CD4-positive, alpha-beta T cell treated with Interleukin-17A for 4 hours (primary cell): ENCODE measurements around the gene SLC9A3.
A peak's percentile ranks its signal among the peaks of the same experiment; 100 is the strongest.

ENCODE experiments used
- DNase-seq: peaks from one replicate; pipeline ENCODE4 v3.0.0-alpha.2; 2020; ENCODE audit warnings: mixed read lengths

Gene SLC9A3

DNA sequence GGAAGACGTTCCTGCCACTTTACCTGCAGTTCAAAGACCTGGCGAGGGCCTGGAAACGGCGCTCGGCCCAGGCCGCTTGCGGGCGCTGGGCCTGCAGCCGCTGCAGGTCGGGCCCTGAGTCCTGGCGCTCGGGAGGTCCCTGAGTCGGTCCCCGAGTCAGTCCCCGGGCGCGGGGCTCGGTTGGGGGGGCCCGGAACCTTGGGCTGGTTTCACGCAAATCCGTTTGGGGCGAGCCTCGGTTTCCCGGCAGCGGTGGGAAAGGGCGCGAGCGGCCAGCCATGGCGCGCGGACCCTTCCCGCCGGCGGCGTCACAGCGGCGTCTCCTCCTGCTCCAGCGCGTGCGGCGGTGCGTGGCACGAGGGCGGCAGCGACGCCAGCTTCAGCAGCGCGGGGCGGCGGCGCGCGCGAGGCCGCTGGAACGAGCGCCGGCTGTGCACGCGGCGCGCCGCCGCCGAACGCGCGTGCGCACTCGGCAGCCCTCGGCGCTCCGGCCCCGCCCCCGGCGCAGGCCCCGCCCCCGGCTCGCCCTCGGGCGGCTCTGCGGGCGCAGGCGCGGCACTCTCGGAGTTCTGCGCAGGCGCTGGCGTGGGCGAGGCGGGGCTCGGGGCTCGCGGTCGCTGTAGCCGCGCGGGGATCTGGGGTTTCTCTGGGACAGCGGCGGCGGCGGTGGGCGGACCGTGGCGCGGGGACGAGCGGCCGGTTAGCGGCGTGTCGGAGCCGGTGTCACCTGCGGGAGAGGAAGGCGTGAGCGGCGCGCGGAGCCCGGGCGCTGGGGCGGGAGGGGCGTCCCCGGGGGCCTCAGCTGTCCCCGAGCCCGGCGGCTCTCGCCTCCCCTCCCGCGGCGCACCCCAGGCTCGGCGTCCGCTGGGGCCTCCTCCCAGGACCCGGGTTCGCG is 51.3 kb downstream of the SLC9A3 start:
- DNase-seq: peak; percentile 92

DNA sequence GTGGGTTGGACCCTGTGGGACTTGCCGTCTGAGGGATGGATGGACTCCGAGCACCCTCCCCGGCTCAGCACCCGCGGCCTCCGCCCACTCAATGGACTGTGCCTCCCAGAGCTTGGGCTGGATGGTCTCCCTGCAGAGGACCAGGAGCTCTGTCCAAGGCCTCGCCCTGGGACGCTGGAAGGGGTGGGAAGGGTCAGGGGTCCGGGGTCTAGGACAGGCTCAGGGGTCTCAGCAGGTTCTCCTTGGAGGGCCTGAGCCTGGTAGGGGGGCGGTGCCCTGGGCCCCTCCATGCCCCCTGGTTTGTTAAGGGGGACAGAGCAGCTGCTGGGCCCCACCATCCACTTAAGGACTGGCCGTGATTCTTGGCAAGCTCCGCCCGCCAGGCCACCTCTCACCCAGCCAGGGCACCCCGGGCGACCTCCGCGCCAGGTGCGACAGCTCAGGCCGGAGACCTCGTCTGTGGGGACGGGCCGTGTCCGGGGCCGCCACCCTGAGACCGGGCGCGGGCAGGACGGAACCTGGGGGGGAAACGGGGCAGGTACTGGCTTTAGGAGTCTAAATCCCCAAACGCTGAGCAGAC is 52.1 kb downstream of the SLC9A3 start:
- peak; percentile 19 for DNase-seq

DNA sequence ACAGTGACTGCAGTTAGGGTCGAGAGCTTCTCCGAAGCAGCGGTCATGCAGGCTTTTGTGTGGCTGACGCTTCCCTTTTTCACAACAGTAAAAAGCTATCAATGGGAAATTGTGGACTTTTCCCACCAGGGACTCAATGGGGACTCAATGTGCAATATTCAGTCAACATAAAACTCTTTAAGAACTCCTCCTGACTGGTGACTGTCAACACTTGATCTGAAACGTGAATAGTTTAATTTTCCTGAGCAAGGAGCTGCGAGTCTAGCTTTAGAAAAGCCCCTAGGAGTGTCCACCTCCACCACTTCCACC is 52.5 kb downstream of the SLC9A3 start:
- no peak for DNase-seq

DNA sequence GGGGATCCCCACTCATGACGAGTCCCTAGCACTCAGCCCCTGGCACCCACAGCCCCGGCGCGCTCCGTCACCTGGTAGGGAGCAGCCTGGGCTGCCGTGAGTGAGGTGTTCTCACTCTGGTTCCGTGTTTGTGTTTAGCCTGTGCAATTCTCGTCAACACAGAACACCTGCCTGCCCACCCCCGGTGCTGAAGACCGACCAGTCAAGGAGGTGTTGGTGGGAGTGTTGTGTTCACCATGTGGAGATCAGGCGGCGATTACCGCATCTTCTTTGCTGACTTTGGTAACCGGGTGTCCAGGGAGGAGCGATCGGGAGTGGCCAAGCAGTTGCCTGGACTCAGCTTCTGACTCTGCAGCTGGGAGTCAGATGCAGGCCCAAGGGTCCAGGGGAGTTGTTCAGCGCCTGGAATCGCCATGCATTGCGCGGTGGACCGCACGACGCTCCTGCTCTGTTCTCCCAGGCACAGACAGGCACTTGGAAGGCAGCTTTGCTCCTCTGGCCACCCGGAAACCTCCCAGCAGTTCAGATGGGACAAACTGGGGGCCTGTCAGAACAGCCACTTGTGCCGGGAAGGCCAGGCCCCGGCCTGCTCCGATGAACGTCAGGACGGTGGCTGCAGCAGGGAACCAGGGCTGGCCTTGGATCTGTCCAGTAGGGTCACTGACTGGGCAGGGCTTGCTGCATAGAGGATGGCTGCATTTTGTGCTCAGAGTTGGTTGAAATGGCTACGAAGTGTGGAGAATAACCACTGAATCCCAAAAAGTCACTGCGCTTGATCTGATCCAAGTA is 53.1 kb downstream of the SLC9A3 start:
- no peak for DNase-seq

DNA sequence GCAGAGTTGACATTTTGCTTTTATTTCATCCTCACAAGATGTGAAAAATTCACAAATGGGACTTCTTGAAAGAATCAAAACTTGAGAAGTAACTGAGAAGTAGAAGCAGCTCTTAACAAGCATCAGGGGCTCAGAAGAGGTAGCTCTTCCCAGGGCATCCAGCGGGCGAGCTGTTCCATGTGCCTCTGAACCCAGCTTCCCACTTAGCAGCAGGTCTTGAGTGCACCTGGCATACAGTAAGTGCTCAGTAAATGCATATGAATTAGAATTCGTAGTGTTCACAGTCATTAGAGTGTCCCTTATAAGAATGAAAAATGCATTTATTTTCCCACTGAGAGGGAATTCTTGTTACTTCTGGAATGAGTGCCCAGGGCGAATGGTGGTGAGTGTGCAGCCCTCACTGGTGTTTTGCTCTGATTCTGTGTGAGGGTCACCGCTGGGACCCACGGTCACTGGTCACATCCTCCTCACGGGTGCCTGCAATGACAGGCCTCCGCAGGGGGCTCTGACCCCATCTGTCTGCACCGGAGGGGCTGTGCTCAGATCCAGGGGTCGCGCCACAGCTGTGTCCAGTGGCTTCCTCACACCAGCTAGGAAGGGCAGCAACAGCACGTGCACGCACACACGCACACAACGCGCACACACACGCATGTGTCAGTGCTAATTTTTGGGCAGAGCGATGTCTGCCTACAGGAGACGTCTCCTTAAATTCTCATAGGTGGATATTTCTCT is 54.3 kb downstream of the SLC9A3 start:
- DNase-seq: no peak

DNA sequence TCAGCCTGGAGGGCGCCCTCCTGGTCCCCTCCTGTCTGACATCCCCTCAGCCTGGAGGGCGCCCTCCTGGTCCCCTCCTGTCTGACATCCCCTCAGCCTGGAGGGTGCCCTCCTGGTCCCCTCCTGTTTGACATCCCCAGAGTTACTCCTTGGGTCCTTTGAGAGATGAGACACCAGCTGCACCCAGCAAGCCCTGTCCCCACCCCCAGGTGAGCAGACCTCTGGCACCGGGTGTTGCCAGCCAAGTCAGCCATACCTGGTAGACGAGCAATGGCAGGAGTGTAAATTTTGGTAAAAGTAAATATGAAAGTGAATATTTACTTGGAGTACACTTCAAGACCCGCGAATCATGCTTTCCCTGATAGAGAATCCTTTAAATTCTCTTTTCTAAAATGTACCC is 55.8 kb downstream of the SLC9A3 start:
- no peak for DNase-seq

DNA sequence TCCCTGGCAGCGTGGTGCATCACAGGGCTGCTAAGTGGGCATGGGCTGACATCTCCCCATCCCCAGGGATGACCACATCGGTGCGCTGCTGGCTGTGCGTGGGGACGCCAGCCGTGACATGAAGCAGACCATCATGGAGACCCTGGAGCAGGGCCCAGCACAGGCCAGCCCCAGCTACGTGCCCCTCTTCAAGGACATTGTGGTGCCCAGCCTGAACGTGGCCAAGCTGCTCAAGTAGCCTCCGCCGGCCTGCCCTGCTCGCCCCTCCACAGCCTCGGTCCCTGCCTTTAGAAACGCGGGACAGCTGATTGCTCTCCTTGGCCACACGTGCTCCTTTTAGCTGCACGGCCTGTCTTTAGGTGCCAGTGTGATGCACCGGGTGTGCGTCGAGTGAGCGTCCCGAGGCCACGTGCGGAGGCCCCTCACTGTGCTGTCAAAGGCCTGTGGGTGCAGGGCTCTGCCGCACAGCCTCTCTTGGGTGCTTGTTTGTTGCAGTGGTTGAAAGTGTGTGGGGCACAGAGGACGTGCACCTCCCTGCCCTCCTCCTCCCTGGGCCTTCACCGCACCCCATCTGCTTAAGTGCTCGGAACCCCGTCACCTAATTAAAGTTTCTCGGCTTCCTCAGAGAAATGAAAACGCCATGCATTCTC is 57.5 kb downstream of the SLC9A3 start:
- DNase-seq: no peak

DNA sequence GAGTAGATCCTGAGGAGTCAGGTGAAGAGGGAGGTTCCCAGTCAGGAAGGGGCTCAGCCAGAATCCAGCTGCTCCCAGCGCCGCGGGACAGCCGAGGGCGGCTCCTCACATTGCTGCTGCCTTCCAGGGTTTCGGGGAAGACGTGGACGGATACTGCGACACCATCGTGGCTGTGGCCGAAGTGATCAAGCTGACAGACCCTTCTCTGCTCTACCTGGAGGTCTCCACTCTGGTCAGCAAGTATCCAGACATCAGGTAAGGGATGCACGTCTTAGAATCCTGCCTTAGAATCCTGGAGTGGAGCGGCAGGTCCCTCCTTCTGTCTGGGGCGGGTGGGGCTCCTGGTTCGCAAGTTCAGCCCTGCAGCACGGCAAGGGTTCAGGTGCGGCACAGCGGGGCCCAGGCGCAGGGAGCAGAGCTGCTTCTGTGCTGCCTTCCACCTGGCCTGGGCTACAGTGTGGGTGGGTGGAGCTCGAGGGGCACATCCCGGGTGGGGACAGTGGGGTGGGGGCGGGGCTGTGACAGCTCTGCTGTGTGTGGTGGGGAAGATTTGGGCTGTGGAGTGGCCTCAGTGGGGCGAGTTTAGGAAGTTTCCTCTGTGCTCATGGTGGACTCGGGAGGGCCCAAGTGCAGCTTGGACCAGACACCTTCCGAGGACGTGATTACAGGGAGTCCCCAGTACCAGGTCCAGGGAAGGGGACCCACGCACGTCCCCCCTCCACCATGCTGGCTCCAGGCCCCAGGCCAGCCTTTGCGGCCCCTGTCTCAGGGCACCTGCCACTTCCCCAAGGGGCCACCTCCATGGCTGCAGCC is 58.5 kb downstream of the SLC9A3 start:
- DNase-seq: no peak

DNA sequence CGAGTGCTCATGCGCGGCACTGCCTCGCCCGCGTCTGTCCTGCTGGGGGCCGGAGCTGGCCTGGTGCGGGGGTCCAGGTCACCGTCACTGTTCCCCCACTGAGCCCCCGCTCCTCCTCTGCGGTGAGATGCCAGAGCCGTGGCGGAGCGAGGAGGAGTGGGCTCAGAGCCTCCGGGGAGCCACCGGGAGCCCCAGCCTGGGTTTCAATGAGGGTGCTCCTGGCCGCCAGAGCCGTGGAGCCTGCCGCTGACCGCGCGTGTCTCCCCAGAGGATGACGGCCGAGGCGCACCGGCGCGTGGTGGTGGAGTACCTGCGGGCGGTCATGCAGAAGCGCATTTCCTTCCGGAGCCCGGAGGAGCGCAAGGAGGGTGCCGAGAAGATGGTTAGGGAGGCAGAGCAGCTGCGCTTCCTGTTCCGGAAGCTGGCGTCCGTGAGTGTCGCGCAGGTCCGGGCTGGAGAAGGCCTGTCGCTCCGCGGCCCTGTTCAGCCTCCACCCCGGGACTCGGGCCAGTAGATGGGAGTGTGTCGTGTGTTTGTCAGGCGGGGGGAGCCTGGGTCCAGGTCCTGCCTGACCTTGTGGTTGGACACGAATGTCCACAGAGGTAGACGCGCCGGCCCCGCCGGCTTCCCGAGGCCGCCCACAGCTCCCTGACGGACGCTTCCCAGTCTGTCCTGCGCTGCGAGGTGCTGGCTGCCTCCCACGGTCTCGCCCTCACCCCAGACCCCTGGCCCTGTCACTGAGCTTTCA is 59.2 kb downstream of the SLC9A3 start:
- DNase-seq: peak; percentile 2

DNA sequence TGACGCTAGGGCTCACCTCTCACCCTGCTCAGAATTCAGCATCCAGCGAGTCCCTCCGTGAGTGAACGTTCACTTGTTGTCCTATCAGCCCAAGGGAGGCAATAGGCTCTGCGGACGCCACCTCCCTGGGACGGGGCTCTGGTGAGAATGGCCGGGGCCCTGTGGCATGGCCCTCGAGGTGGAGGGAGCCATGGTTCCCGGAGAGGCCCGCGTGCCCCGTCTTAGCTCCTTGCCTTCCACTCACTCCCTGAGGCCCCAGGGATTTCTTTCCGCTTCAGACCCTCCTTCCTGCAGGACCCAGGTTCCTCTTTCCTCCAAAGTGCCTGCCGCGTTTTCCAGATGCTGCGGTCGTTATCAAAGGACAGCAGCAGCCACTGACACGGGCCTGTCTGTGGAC is 59.8 kb downstream of the SLC9A3 start:
- no peak for DNase-seq

DNA sequence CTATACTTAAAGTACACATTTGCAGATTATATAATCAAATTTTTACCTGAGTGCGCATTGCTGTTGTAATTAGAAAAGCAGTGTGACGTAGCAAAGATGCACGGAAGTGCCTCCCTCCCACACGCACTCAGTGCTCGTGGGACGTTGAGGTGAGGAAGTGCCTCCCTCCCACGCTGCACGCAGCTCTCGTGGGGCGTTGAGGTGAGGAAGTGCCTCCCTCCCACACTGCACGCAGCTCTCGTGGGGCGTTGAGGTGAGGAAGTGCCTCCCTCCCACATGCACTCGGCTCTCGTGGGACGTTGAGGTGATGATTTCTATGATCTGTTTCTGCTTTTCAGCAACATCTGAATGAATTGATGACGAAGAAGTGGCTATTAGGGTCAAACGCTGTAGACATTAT is 60.3 kb downstream of the SLC9A3 start:
- peak; percentile 86 for DNase-seq

DNA sequence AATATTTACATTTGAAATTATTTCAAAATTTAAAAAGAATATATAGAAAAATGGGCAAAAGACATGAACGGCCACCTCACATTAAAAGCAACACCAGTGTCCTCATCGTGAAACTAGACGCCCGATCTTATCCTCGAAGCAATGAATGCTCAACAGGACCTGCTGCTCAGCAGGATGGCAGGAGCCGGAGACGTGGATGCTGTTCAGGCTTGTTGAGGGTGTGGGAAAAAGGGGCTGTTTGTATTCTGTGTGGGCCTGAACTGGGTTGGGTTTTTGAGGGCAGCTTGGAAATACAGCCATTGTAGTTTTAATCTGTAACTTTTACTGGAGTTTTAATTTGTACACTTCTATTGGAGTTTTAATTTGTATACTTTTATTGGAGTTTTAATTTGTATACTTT is 60.9 kb downstream of the SLC9A3 start:
- no peak for DNase-seq

DNA sequence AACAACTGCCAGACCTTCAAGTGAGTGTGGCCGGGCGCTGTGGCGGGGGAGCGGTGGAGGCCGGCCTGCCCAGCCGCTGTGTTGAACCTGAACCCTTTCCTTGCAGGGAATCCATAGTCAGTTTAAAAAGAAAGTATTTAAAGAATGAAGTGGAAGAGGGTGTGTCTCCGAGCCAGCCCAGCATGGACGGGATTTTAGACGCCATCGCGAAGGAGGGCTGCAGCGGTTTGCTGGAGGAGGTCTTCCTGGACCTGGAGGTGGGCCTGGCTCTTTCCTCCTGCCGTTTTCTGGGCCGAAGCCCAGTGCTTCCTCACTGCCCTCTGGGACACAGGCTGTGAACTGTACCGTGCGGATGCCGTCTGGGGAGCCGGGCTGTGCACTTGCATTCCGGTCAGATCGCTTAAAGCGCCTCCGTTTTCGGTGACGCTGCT is 62.2 kb downstream of the SLC9A3 start:
- no peak for DNase-seq

DNA sequence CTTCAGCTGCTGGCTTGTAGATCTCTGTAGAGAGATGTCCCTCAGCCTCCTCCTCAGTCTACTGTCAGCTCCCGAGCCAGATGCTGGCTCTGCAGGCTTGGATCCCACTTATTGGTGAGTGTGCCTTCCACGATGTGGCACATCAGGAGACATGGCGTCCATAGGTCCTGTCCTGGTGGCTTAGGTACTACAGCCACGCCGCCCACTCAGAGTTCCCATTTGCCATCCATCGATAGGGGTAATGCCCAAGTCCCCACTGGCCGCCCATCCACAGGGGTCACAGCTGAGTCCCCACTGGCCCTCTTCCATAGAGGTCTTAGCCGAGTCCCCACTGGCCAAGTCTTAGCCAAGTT is 64.0 kb downstream of the SLC9A3 start:
- DNase-seq: no peak

DNA sequence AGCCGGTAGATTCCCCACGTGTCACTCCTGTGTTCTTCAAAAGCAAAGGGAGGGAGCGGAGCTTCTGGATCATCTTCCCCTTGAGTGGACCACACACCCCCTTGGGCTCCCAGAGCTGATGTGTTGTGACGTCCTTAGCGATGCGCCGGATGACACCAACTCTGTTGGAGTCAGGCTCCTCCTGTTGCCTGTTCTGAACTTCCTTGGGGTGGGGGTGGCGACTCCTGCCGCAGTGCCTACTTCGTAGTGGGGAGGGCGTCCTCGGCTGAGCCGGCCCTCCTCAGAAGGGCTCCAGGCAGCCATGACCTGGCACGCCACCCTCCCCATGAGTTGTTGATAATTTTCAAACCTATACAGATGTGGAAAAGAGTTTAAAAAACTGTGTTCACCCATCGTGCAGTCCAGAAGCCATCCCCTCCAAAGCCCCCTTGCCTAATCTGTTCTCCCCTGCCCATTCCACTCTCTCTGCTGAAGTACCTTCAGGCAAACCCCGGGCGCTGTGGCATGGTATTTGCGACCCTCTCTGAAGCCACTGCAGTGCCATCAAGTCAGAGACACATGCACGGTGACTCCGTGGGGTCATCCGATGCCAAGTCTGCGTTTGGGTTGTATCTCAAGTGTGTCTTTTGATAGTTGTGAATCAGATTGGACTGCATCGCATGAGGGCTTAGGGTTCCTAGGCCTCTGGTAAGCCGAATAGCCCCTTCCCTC is 64.5 kb downstream of the SLC9A3 start:
- DNase-seq: no peak

DNA sequence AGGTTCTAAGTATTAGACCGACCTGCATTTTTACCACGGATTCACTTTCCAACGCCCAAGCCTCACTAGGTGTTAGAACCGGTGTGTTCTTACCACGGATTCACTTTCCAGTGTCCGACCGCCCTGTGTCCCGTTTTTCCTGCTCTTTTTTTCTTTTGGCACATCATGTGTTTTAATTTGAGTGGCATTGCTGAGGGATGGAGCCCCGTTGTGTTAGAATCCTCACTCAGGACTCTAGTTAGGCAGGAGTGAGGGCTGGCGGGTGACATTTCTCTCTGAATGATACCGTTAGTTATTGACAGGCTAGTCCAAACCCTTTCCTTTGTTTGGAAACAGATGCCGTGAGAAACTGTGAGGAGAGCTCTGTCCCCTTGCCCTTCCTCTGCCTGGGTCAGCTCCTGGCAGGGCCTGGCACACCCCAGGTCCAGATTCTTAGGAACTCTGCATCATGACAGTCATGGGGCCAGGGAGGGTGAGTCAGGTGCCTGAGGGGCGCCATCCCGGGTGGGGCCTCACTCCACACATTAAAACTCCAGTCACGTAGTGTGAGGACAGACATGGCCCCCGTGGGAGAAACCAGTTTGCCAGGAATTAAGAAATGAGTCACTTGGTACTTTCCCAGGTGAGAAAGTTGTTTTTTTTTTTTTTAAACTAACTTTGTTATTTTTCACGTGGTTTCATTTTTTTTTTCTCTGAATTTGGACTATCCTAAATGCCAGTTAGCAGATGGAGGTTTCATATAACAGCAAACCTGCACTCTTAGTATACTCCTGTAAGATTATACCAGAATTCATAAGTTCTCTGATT is 65.5 kb downstream of the SLC9A3 start:
- peak; percentile 36 for DNase-seq

DNA sequence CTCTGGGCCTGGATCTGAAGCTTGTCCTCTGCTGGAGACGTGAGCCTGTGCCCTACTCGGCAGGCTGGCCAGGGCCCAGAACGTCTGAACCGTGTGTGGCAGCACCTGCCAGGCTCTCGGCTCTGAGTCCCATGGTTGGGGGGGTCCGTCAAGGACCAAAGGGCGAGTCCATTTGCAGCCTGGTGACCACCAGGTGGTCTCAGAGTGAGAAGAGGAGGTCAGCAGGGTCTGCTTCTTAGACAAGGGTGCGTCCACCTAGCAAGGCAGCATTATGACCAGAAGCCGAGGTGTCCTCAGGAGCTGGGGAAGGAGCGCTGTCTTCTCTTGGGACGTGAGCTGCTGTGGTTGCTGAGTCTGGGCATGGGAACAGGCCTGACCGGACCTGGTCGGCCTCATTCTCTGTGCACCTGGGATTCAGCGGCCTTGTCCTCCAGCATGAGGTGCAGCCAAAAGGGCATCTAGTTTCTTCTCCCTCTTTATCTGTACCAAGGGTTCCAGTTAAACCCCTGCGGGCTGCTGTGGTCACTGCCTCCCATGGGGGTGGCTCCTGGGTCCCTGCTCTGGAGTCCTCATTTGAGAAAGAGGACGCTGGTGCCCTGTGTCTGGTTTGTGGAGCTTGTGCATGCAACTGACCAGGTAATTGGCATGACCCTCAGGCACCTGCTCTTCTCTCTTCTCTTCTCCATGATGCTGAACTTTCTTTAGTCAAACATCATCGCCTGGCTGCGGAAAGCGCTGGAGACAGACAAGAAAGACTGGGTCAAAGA is 66.9 kb downstream of the SLC9A3 start:
- DNase-seq: no peak

DNA sequence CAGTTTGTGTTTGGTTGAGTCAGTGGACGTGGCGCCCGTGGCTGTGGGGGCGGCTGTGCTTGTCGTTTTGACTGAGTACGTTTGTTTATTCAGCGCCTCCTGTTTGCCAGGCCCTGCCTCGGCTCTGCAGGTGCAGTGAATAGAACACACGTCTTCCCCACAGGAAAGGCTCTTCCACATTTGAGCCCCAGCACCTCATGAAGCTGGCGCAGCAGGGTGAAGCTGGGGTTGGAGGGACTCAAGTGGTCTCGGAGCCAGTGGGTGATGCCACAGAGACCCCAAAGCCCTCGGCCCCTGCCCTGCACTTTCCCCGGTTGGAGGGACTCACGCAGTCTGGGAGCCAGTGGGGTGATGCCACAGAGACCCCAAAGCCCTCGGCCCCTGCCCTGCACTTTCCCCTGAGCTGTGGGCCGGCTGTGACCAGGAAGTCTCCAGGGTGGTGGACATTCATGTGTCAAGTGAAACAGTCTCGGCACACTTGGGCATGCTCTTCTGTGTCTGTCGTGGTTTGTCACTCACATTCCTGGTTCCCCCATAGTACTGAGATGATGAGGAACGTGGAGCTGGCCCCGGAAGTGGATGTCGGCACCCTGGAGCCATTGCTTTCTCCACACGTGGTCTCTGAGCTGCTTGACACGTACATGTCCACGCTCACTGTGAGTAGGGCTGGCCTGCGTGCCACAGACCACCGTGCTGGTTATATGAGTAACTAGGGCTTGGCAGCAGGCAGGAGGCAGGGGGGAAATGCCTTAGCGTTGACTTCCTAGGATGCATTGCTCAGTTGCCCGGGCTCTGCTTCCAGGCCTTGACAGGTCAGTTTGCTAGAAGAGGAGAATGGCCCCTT is 67.7 kb downstream of the SLC9A3 start:
- no peak for DNase-seq
